IPS-18c (cell line): Measurements from ENCODE around the gene TPRN.

Experiments
- H3K4me3 ChIP-seq: 2 replicates; pipeline ENCODE4 v1.7.0; 2013; ENCODE audit warnings: low read depth, mild to moderate bottlenecking, low read length, moderate library complexity; ENCODE audit not compliant: insufficient read depth
- H3K9me3 ChIP-seq: one replicate; pipeline ENCODE4 v1.6.1; 2013; ENCODE audit warnings: mild to moderate bottlenecking, low read length, moderate library complexity; ENCODE audit not compliant: control insufficient read depth, insufficient read depth

The TPRN gene

DNA sequence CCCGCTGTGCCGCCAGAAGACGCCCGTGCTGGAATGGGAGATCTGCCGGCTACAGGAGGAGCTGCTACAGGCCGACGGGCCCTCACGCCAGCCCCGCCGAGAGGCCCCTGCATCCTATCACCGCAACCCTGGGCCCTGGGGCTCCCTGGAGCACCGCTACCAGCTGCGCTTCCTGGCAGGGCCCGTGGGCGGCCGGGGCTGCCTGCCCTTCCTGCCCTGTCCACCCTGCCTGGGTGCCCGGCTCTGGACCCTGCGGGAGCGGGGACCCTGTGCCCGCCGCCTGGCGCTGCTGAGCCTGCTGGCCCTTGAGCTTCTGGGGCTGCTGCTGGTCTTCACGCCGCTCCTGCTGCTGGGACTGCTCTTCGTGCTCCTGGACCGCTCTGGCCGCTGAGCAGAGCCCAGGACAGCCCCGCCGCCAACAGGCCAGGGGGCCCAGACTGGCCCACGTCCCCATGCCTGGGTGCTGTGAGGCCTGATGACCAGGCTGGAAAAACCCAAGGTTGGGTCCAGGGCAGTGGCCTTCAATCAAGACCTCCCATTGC, 17.7 kb upstream of the TPRN start:
- H3K9me3 ChIP-seq, result peaks cover 4% of the 10 kb centered on the region
- no peak overlapping the region for H3K4me3 ChIP-seq

DNA sequence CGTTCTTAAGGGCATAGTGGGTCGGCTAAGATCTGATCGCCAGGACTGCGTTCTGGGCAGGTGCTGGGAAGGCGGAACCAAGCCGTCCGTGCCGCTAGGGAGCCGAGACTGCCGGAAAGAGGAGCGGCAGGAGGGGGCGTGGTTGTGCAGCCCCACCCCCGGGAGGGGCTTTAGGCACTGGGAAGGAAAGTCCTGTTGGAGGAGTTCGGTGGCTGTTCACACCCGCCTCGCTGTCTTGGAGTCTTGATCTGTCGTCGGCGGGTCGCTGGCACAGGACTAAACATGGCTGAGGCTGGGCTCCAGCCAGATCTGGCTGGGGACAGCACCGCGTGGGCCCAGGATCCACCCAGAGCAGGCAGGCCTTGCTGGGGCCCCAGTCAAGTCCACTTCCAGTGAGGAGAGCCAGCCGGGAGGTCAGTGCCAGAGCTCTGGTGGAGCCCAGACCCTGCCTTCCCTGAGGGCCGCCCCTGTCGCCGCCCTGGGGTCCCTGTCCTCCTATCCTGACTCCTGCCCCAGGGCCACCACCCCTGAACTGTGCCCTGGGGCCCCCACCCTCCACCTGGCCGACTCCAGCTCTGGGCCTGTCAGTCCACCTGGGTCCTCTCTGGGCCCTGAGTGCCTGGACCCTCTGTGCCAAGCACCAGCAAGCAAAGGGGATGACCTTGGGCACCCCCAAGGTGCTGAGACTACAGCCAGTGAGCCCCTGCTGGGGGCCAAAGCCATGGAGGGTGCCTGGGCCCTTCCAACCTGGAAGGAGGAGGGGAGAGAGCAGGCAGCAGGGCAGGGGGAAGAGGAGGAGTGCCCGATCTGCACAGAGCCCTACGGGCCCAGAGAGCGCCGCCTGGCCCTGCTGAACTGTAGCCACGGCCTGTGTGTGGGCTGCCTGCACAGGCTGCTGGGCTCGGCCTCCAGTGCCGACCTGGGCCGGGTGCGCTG, 17.0 kb upstream of the TPRN start:
- Histone ChIP-seq H3K4me3 (no peak overlapping the region), H3K9me3 (peaks cover 4% of the 10 kb centered on the region)

DNA sequence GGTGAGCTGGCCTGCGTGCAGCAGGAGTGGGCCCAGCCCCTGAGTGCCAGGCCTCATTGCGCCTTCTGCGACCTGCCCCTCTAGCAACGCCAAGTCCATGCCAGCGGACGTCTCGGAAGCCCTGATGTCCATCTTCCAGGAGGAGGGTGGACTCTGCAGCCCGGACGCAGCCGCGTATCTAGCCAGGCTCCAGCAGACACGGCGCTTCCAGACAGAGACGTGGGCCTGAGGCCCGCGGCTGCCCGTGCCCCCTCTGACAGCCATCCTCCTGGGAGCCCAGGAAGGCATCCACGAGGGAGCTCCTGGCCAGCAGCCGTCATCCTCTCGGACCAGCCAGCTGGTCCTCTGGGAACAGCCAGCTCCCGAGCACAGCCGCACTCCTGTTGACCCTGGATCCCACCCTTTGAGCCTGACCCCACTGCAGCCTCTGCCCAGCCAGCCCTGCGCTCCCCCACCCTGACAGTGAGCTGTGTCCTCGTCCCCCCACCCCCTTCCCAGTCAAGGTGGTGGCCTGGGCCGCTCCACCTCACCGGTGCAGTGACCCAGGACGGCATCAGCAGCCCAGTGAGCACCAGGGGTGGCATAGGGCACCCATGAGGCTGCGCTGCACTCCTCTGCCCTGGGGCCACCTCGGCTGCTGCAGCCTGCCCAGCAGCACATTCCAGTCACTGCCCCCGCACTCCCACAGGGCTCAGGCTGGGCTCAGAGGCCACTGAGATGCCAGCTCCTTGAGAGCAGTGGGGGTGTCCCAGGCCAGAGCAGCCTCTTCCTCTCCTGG, 15.8 kb upstream of the TPRN start:
- no peak overlapping the region; the same call in 1 of the 2 replicates for H3K4me3 ChIP-seq

DNA sequence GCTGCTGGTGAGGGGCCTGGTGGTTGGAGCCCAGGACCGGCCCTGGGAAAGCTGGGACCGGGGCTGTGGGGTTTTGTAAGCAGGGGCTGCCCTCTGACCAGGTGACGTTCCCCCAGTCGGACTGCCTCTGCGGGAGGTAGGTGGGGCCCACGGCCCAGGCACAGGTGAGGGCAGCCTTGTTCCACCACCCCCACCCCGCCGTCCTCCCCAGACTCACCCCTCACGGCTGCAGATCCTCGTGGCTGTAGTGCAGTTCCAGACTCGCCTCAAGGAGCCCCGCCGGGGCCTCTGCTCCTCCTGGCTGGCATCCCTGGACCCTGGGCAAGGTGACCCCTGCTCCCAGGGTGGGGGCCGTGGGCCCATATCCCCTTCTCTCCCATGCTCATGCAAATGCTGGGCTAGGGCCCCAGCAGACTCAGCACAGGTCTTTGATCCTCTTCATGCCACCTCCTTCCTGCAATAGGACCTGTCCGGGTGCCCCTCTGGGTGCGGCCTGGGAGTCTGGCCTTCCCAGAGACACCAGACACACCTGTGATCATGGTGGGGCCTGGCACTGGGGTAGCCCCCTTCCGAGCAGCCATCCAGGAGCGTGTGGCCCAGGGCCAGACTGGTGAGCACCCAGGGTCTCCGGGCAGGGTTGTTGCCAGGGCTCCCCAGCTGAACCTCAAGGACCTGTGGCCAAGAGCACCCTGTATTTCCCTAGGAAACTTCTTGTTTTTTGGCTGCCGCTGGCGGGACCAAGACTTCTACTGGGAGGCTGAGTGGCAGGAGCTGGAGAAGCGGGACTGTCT, 14.8 kb upstream of the TPRN start:
- Histone ChIP-seq H3K9me3 (peaks cover 2% of the 10 kb centered on the region), H3K4me3 (no peak overlapping the region)

More for the DNA sequence above, 15.8 kb upstream of the TPRN start:
- H3K9me3 ChIP-seq, result peaks cover 2% of the 10 kb centered on the region

DNA sequence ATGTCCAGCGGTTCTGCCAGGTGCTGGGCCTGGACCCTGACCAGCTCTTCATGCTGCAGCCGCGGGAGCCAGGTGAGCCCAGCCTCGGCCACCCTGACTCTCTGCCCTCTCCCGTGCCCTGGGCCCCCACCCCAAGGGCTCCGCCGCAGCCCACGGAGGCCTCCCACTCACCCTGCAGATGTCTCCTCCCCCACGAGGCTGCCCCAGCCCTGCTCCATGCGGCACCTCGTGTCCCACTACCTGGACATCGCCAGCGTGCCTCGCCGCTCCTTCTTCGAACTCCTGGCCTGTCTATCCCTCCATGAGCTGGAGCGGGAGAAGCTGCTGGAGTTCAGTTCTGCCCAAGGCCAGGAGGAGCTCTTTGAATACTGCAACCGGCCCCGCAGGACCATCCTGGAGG, 14.1 kb upstream of the TPRN start:
- H3K4me3 ChIP-seq, result no peak overlapping the region
- peaks cover 2% of the 10 kb centered on the region for H3K9me3 ChIP-seq

DNA sequence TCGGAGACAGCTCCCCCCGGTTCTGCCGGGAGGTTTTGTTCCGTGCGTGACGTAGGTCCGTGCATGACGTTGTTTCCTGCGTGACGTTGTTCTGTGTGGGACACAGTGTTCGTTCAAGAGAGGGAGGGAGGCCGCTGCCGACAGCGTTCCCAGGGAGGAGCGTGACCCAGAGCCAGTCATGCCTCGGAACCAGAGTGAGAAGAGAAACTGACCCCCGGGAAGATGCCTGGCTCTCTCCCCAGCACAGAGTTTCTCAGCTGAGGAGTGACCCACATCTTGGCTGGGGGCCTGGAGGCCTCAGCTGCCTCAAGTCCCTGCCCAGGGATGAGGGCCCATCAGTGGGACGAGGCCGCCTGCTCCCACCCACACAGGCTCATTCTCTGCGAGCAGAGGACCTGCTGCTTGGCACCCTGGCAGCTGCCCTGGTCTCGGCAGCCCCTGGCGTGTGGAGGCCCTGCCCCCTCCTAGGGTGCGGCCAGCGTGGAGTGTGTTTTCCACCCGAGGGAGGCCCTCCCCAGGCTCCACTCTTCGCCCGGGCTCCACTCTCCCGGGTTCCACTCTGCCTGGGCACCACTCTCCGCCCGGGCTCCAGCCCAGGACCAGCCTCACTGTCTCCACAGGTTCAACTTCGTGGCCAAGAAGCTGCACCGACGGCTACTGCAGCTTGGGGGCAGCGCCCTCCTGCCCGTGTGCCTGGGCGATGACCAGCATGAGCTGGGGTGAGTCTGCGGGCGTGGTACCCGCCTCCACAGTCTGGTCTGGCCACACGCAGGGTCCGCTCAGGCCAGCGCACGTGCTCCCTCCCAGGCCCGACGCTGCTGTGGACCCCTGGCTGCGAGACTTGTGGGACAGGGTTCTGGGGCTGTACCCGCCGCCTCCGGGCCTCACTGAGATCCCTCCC, 12.9 kb upstream of the TPRN start:
- Histone ChIP-seq H3K9me3 (peaks cover 2% of the 10 kb centered on the region), H3K4me3 (no peak overlapping the region; the same call in 1 of the 2 replicates)

DNA sequence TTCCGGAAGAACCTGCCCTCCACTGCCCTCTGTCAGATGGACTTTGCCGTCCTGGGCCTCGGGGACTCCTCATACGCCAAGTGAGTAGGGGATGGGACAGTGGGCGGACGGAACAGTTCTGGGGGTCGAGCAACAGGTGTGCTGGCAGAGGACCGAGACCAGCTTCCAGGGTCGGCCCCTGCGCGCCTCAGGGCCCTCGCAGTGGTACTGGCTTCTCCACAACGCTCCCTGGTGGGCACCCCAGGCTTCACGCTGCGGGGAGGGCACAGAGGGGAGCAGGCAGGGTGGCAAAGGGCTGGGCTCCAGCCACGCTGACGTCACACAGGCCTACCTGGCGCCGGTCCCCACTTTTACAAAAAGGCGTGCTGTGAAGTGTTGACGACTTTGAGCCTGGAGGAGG, 12.0 kb upstream of the TPRN start:
- no peak overlapping the region for H3K4me3 ChIP-seq
- H3K9me3 ChIP-seq, result peaks cover 2% of the 10 kb centered on the region

DNA sequence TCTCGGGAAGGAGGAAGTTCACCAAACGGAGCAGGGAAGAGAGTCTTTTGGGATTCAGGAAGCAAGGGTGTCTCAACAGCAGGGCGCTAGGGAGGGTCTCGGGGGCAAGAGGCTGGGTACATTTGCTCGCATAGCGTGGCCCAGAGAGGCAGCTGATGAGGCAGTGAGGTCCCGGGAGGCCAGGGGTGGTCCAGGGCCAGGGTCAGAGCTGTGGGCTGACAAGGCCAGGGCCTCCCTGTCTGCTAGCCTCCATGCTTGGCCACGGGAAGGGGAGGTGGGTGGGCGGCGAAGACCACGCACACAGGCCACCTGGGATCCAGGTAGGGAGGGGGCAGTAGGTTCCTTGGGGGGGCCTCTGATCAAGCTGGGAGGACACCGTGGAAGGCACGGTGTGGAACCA, 11.0 kb upstream of the TPRN start:
- H3K9me3 ChIP-seq, result peaks cover 2% of the 10 kb centered on the region

DNA sequence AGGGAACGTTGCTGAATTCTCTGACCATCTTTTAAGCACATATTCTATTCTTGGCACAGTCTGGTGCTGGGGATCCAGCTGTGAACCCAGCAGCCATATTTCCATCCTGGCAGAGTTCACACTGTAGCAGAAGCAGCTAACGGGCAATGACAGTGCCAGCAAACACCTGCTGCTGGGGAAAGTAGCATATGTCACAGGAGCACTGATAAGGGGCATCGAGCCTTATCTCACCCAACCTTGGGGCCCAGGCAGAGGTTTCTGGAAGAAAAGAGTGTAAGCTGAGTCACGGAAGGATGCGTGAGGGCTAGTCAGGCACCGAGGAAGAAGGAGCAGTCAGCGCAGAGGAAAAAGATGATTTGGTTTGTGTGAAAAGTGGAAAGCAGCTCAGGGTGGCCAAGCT, 6.1 kb upstream of the TPRN start:
- Histone ChIP-seq H3K9me3 (no peaks in the 10 kb centered on the region), H3K4me3 (peak overlapping the region; percentile 68)

More for the DNA sequence above, 11.0 kb upstream of the TPRN start:
- no peak overlapping the region for H3K4me3 ChIP-seq

DNA sequence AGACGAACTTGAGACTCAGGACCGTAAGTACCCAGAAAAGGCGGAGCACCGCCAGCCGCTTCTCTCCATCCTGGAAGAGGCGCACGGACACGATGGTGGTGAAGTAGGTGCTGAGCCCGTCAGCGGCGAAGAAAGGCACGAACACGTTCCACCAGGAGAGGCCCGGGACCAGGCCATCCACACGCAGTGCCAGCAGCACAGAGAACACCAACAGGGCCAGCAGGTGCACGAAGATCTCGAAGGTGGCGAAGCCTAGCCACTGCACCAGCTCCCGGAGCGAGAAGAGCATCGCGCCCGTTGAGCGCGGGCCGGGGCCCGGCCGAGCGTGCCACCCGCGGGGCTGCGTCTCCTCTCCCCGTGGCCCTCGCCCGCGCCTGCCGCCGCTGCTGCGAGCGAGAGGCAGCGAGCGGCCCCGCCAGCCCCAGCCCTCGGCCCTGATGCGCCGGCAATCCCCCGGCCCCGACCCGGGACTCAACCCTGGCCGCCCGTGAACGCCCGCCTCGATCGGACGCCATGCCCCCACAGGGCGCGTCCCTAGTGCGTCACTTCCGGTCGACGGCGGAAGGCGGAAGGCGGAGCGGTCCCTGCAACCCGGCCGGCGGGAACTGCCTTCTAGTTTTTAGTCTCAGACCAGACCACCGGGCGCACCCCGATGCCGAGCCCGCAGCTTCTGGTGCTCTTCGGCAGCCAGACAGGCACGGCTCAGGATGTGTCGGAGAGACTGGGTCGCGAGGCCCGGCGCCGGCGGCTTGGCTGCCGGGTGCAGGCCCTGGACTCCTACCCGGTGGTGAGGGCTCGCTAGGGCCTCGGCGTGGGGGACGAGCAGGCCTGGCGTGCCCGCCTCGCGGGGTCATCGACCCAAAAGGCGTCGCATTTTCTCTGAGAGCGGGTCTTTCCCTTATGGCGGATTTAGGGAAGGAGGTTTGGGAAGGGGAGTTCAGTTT, 4.9 kb upstream of the TPRN start, which contains the start of the genes NDOR1 and TMEM203:
NDOR1 (plus strand) TSS at position 575 of the 944 bp plus-strand sequence; CDS start at position 653, 78 bp downstream.
TMEM203 (minus strand) TSS at position 523 of the 944 bp plus-strand sequence; CDS start at position 289, 234 bp downstream.
- Histone ChIP-seq H3K9me3 (no peaks in the 10 kb centered on the region), H3K4me3 (peak within 1 kb of the TSS; percentile 68)

DNA sequence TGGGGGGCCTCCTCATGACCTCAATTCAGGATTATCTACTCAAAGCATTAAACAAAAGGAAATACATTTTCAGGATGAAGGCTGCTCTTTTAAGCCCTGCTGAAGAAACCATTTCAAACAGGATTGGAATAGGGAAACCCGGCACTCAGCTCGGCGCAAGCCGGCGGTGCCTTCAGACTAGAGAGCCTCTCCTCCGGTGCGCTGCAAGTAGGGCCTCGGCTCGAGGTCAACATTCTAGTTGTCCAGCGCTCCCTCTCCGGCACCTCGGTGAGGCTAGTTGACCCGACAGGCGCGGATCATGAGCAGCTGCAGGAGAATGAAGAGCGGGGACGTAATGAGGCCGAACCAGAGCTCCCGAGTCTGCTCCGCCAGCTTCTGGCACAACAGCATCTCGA, 4.2 kb upstream of the TPRN start:
- no peaks in the 10 kb centered on the region for H3K9me3 ChIP-seq

DNA sequence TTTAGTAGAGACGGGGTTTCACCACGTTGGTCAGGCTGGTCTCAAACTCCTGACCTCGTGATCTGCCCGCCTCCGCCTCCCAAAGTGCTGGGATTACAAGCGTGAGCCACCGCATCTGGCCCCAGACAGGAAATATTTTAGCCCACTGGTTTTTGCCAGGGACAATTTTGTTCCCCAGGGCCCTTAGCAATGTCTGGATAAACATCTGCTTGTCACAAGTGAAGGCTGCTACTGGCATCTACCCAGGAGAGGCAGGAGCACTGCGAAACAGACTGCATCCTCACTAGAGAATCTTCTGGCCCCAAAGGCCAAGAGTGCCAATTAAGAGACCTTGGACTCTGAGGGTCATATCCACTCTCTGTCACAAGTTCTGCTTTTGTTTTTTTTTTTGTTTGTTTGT, 2.4 kb upstream of the TPRN start:
- Histone ChIP-seq H3K9me3 (no peaks in the 10 kb centered on the region), H3K4me3 (no peak overlapping the region)

More for the DNA sequence above, 4.2 kb upstream of the TPRN start:
- H3K4me3 ChIP-seq, result peak overlapping the region; percentile 68

DNA sequence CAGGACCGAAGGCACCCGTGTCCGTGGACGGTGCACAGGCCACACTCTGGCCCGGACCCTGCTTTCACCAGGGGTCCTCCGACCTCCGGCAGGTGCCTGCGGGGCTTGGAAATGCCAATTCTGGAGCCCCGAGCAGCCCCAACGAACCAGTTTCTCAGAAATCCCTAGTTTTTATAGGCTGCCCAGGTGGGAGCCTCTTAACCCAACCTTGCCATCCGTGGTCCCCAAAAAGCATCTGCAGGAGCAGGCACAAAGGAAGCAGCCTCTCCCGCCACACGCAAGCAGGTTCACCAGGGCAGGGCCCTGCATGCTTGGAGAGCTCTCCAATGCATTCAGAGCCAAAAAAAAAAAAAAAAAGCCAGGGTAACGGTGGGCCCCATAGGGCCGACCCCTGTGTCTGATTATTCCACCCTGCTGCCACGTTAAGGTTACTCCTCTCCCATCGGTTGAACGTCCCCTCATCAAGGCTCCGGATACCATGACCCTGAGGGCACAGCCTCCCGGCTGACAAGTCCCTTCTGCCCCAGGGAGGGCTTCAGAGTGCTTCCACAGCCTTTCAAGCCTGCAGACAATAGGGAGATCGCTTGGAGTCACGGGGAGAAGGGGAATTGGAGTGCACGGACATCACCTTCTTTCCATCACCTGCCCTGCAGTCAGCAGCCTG, 796 bp upstream of the TPRN start:
- H3K4me3 ChIP-seq, result peak overlapping the region; percentile 84

DNA sequence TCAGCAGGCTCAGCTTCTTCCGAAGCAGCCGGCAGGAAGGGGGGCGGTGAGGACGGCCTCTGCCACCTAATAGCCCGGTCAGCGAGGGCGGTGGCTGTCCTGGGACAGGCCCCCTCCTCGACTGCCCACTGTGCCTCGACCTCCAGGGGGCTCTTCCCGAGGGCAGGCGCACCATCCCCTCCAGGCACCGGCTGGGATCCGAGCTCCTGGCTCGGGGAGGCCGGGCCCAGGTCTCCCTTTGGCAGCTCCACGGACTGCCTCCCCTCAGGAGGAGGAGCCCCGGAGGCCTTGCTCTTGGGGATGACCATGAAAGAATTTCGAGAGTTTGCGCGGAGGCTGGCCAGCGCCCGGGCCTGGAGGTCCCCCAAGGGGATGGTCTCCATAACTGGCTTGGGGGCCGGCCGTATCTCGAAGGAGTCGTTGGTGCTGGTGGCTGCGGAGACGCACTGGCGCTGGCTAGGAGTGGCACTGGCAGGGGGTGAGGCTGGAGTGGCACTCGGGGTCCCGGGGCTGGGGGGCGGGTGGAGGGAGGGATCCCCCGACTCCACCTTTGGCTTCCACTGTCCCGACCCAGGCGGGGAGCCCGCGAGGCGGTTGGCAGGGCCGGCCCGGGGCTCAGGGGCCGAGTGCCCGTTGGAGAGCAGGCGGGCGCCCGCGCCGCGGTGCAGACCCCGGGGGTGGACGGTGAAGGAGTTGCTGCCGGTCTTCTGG, 975 bp downstream of the TPRN start:
- H3K4me3 ChIP-seq, result peak overlapping the region; percentile 40
- no peaks in the 10 kb centered on the region for H3K9me3 ChIP-seq

More for the DNA sequence above, 796 bp upstream of the TPRN start:
- H3K9me3 ChIP-seq, result no peaks in the 10 kb centered on the region
